ENCODE results near the gene BCL11B.

- TF ChIP-seq POLR2AphosphoS5 (IDR thresholded peaks at IDR 0.05; ENCODE audit: control insufficient read depth, insufficient read depth, low read depth, low read length) (no peak), BRCA1 (IDR thresholded peaks at IDR 0.05) (no peak), BRCA1 (CRISPR knock-in tag; IDR thresholded peaks at IDR 0.05) (no peak), CTCF (IDR thresholded peaks at IDR 0.05 in 2 of 3, conservative IDR thresholded peaks at IDR 0.05 in 1 of 3; ENCODE audit: insufficient read depth in 2 of 3, low read depth in 1 of 3, low read length in 3 of 3) (no peak), PRPF4 (IDR thresholded peaks at IDR 0.05; ENCODE audit: insufficient read depth, low read depth, low read length, poor library complexity, severe bottlenecking) (no peak)
These were observed 136.0 kb downstream of the BCL11B start for GRCh38 chr14:99136047-99136400.
